GM12873 (cell line): ENCODE measurements around the gene CA6.

Experiments used
- CTCF ChIP-seq: IDR thresholded peaks from 2 replicates; pipeline ENCODE4 v1.5.1; 2012; ENCODE audit warnings: low read depth, mild to moderate bottlenecking, moderate library complexity, low read length, control low read depth; ENCODE audit not compliant: insufficient read depth; ENCODE audit errors: missing control alignments

CA6 gene

DNA sequence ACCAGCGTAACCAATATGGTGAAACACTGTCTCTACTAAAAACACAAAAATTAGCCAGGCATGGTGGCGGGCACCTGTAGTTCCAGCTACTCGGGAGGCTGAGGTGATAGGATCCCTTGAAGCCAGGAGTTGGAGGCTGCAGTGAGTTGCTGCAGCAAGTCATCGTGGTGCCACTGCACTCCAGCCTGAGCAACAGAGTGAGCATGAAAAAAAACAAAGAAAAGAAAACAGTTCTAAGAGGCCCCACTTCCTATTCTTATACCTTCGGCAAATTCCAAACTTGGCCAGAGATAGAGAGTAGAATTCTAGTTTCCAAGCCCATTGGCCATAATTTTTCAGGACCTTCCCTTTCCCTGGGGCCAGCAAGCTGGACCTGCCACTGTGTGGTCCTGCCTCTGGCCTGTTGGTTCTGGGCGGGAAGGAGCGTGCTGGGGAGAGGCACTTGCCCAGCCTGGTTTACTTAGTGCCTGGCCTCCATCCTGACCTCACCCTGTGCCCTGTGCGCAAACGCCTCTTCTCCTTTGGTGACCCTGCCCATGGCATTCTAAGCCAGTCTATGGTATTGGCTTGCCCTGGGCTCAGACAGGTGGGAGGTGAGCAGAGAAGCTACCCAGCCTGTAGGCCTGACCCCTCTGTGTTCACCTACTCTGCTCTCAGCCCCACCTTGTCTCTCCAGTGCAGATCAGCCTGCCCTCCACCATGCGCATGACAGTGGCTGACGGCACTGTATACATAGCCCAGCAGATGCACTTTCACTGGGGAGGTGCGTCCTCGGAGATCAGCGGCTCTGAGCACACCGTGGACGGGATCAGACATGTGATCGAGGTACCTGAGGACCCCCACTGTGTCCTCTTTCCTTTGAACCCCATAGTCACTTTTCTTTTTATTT lies 11.0 kb downstream of the CA6 start:
- TF ChIP-seq CTCF = no peak

- peak; percentile 82 for TF ChIP-seq CTCF
These were observed 17.3 kb downstream of the CA6 start for GRCh38 chr1:8962812-8963530.

DNA sequence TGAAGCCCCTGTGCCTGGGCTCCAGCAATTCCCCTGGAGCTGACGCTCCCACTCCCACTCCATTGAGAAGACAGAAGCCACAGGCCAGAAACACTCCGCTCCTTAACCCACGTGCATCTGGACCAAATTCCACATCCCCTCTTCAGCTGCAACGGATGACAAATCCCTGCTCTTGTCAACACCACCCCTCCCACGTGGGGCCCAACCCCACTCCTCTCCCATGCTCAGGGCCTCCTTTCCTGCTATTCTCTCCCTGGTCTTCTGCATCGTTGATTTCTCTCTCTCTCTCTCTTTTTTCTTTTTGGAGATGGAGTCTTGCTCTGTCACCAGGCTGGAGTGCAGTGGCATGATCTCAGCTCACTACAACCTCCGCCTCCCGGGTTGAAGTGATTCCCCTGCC lies 18.3 kb downstream of the CA6 start:
- no peak for TF ChIP-seq CTCF

DNA sequence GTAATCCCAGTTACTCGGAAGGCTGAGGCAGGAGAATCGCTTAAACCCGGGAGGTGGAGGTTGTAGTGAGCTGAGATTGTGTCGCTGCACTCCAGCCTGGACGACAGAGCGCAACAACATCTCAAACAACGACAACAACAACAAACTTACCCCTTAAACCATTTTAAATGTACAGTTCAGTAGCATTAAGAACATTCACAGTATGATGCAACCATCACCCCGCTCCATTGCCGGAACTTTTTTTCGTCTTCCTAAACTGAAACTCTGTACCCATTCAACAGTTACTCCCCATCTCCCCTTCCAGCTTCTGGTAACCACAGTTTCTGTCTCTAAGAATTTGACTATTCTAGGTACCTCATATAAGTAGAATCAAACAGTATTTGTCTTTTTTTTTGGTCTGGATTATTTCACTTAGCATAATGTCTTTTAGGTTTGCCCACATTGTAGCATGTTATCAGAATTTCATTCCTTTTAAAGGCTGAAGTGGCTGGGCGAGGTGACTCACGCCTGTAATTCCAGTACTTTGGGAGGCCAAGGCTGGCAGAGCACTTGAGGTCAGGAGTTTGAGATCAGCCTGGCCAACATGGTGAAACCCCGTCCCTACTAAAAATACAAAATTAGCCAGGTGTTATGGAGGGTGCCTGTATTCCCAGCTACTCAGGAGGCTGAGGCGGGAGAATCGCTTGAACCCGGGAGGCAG lies 19.6 kb downstream of the CA6 start:
- no peak for TF ChIP-seq CTCF

DNA sequence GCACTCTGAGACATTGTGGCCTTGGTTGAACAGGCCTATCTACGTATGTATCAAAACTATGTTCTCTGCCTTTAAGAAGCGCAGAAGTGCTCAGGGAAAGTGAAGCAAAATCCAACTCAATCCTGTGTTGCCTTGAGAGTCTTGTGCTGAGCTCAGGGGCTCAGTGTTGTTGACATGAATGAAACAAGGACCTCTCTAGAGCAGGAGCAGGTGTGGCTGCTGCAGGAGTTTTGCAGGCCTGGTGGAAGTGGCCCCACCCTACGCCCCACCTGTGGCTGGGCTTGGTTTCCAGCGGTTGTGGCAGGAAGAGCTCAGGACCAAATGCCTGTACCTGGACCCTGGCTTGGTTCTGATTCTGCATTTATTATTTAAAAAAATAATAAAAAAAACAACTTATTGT lies 20.9 kb downstream of the CA6 start:
- no peak for TF ChIP-seq CTCF

DNA sequence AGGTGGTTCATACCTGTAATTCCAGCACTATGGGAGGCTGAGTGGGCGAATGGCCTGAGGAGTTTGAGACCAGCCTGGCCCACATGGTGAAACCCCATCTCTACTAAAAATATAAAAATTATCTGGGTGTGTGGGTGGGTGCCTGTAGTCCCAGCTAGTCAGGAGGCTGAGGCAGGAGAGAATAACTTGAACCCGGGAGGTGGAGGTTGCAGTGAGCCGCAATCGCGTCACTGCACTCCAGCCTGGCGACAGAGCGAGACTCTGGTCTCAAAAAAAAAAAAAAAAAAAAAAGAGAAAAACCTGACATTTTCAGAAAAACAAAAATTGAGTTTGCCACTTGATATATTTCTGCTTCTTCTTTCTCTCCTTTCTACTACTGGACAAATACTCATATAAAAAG lies 24.3 kb downstream of the CA6 start:
- no peak for TF ChIP-seq CTCF

DNA sequence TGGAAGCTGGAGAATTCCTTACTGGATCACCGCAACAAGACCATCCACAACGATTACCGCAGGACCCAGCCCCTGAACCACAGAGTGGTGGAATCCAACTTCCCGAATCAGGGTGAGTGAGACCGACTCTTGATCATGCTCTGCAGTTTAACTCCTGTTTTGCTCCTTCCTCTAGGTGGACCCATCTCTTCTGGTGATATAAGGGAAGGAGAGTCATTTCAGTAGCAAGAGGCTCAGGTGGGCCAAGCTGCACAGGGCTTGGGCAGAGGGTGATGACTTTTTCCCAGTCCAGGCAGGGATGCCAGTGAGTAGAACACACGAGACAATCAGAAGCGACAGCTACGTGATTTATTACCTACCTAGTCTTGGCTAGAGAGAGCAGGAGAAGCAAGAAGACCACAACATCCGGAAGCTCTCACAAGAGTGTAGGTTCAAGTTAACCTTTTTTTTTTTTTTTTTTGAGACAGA lies 25.2 kb downstream of the CA6 start:
- no peak for TF ChIP-seq CTCF
